ENCODE measurements around the gene SCUBE2.

DNA sequence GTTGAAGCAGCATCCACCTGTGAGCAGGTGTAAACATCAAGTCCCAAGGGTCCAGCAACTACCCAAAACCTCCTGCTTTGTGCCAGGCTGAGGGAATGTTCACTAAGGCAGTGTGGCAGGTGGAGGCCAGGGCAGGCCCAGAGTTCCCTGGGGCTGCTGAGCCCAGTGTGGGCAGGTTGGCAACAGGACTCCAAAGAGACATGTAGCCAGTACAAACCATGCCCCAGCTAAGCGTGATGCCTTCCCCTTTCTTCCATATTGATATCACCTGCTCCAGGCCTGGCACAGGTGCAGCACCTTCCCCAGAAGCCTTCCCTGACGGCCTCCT is 30.0 kb upstream of the SCUBE2 start:
- TF ChIP-seq EZH2 (IDR thresholded peaks at IDR 0.05; ENCODE audit: insufficient read depth, poor library complexity, severe bottlenecking) (no peak), EZH2phosphoT487 (IDR thresholded peaks at IDR 0.05; ENCODE audit: insufficient read depth, low read depth) (no peak)
